Dermis blood vessel endothelial cell (primary cell): ENCODE results near the gene TMBIM4. TPM values are rescaled to one million over a fixed set of nuclear protein-coding genes. Genes with fewer than 3 reads are reported as not detected.
A peak's percentile ranks its signal among the peaks of the same experiment; 100 is the strongest.

Experiments used
- DNase-seq: peaks from one replicate; pipeline ENCODE4 v3.0.0; 2010
- total RNA-seq: library from RNA; depleted of rRNA; stranded (reverse); fragments of >200 nt; gene quantifications from 2 replicates; pipeline ENCODE4 v1.2.3, GENCODE V29; 2014

Gene TMBIM4
- total RNA-seq, 1 donor from 2014 or later, result 142 TPM

DNA sequence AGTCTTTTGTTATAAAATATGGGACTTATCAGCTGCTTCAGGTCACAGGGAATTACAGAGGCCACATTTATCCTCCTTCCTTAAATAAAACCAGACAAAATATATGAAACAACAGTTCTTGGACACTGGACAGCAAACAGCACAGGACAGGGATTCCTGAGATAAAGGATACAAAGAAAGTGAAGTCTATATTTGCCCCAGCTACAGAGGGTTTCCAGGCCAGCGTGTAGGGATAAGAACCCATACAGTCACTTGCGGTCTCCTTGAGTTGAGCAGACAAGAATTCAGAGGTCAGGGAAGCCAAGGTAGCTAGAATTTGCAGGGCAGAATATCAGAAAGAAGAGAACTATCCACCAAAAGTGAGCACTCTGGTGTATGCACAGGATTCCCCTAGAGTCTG, 30.5 kb downstream of the TMBIM4 start:
- no peak for DNase-seq

GRCh38 chr12:66137937-66138336, 31.9 kb downstream of the TMBIM4 start:
- DNase-seq, result no peak

DNA sequence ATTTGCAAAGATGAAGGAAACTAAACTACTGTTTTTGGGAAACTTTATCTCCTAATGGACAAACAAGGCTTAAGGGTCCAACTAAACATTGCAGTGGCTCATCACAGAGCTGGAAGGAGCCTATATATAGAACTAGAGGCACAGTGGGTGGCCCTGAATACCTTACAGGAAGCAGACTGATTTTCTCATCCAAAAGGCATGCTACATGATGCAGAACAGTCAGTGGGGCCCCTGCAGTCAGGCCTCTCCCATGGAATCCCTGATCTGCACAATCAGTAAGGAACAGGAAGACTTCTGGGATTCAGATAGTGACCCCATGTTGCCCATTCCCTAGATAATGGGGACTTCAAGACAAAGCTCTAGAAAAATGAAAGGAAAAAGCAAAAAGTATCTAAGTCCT, 37.4 kb downstream of the TMBIM4 start:
- DNase-seq, result peak; percentile 62

- peak; percentile 10 for DNase-seq
Observed at GRCh38 chr12:66131067-66131688, 38.6 kb downstream of the TMBIM4 start.

- DNase-seq, result peak; percentile 88
Observed at GRCh38 chr12:66130267-66131066, 39.3 kb downstream of the TMBIM4 start, which contains the start of gene LLPH. LLPH (minus strand) TSS chr12:66130750; CDS start chr12:66129106, 1,644 bp downstream.

DNA sequence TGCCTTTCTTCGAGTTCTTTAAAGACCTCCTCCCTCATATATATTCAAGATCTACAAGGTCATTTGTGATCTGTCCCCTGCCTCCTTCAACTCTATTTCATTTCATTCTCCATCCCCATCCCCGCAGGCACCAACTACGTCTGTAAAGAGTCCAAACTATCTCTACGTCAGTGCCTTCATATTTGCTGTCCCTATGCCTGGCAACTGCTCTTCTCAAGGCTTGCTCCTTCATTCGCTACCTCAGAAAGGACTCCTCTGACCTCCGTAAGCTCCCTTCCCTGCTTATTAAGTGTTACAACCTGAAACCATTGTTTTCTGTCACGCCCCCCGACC, 39.9 kb downstream of the TMBIM4 start:
- DNase-seq, result peak; percentile 47

DNA sequence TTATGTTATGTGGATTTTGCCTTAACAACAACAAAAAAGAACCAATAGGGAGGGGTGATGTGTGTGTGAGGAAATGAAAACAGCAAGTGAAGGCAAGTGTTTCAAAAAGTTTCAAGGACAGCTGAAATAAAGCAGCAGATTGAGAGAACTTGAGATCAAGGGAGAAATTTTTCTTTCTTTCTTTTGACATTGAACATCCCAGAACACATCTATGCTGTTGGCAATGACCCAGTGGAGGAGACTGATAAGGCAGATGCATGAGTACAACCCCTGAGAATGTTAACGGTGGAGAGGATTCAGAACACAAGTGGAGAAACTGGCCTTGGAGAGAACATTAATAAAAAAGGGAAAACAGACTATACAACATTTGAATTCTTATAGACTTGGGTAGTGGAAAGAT, 42.1 kb downstream of the TMBIM4 start:
- no peak for DNase-seq

GRCh38 chr12:66120477-66120876, 49.3 kb downstream of the TMBIM4 start:
- DNase-seq, result no peak

DNA sequence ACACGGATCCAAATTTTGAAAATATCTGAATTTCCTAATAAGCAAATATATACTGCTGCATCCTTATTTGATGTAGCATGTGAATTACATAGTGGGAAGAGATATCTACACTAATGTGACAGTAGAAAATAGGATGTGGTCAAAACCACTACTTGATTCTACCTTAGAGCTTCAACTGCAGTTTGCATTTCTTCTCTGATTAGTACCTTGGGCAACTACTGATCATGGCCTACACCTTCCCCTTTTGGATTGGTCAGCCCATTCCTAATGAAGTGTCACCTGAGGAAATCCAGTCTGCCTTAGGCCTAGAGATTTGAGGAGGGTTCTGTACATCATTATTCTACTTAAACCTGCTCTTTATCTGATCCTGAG, 49.9 kb downstream of the TMBIM4 start:
- DNase-seq, result no peak

GRCh38 chr12:66119229-66119869, 50.4 kb downstream of the TMBIM4 start:
- DNase-seq, result no peak

GRCh38 chr12:66118240-66118891, 51.4 kb downstream of the TMBIM4 start:
- no peak for DNase-seq

DNA sequence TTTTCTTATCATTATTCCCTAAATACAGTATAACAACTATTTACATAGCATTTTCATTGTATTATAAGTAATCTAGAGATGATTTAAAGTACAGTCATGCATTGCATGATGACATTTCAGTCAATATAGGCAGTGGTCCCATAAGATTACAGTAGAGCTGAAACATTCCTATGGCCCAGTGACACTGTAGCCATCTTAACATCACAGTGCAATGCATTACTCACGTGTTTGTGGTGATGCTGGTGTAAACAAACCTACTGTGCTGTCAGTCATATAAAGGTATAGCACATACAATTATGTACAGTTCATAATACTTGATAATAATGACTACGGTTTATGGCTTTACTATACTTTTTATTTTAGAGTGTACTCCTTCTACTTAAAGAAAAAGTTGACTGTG, 52.6 kb downstream of the TMBIM4 start:
- DNase-seq, result no peak

DNA sequence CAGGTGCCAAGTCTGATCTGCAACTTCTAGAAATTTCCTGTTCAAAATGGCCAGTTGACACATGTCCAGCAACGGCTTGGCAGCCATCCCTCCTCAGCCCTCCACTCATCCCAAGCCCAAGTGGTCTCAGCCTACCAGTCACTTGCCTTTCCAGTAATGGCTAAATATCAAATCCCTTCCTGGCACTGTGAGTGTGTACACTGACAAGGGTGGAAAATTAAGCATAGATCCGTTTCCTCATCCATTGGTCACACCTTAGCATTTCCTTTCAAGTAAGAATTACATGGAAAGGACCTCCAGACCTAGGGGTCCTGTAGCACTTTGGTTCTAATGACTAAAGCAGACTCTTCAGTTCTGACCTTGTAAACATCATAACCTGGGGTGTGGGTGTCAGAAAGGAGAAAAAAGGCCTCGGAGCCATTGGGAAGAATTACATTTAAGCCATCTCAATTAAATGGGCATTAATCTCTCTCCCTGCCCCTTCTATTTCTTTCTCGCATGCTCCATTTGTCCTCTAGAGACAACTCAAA, 54.7 kb downstream of the TMBIM4 start:
- peak; percentile 11 for DNase-seq

- DNase-seq, result peak; percentile 31
Observed at GRCh38 chr12:66113471-66113870, 56.3 kb downstream of the TMBIM4 start.

DNA sequence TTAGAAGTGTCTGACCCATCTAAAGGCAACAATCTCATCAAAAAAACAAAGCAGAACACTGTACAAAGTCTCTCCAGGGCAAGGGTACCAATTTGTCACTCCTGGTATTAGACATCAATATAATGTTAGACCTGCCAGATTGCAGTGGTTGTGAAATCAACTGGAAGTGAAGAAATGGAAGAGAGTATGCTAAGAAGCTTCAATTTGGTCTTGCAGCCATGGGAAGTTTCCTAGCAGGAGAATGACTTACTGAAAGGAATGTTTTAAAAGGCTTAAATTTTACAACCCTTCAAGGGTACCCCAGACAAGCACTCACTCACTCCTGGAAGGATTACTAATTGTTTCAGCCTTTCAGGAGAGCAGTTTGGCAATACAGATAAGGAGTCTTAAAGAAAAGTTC, 58.2 kb downstream of the TMBIM4 start:
- no peak for DNase-seq

DNA sequence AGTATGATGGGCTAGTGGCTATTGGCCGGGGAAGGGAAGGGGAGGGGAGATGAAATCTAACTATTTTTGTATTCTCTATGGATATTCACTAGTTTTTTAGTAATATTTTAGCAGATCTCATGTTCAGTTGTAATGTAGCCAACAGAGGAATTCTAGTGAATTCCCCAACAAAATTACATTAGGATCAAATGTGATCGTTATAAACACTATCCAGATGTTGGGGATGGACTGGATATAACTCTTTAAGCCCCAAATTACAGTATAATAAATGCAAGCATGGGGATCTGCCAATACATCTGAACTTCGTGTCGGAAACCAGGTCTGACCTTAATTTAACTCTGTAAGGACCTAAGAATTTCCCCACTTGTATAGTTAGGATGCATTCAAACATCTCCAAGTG, 60.7 kb downstream of the TMBIM4 start:
- DNase-seq, result no peak

GRCh38 chr12:66108386-66108785, 61.4 kb downstream of the TMBIM4 start:
- no peak for DNase-seq

GRCh38 chr12:66107451-66107915, 62.3 kb downstream of the TMBIM4 start:
- DNase-seq, result peak; percentile 94

GRCh38 chr12:66103016-66103913, 66.5 kb downstream of the TMBIM4 start:
- no peak for DNase-seq

GRCh38 chr12:66092559-66093269, 77.1 kb downstream of the TMBIM4 start:
- DNase-seq, result peak; percentile 28

- DNase-seq, result no peak
Observed at GRCh38 chr12:66090157-66090556, 79.6 kb downstream of the TMBIM4 start.
